Measurements from ENCODE around the gene PRKG1.

- no peak for TF ChIP-seq CTCF (conservative IDR thresholded peaks at IDR 0.05 in 1 of 2, IDR thresholded peaks at IDR 0.05 in 1 of 2; ENCODE audit: low read depth in 1 of 2, low read length in 2 of 2)
- no peak for TF ChIP-seq EZH2 (IDR thresholded peaks at IDR 0.05; ENCODE audit: low read length, missing control alignments)
Observed at GRCh38 chr10:51340366-51340765, 266.1 kb downstream of the PRKG1 start.
